Measurements from ENCODE around the gene DQX1.
A peak's percentile ranks its signal among the peaks of the same experiment; 100 is the strongest.

Gene DQX1

GRCh38 chr2:74511104-74511989, 14.7 kb downstream of the DQX1 start:
- no peak for DNase-seq (ENCODE audit: low read depth in 2 of 2)

- no peak for DNase-seq (ENCODE audit: low read depth in 2 of 2)
Observed at GRCh38 chr2:74510272-74510671, 15.8 kb downstream of the DQX1 start.

GRCh38 chr2:74507926-74508520, 18.0 kb downstream of the DQX1 start:
- no peak for DNase-seq (ENCODE audit: low read depth in 2 of 2)

GRCh38 chr2:74507145-74507925, 18.7 kb downstream of the DQX1 start, which contains the start of gene PCGF1:
Gene PCGF1, minus strand, starts transcription at chr2:74507695. Its CDS starts 27 bp downstream, at chr2:74507668.
- DNase-seq (ENCODE audit: low read depth in 2 of 2) = peak; percentile 97 to 99

- DNase-seq (ENCODE audit: low read depth in 2 of 2) = no peak
Observed at GRCh38 chr2:74505448-74506246, 20.4 kb downstream of the DQX1 start.

- DNase-seq (ENCODE audit: low read depth in 2 of 2) = no peak
Observed at GRCh38 chr2:74504591-74504990, 21.4 kb downstream of the DQX1 start.

- no peak for DNase-seq (ENCODE audit: low read depth in 2 of 2)
Observed at GRCh38 chr2:74503506-74504475, 22.2 kb downstream of the DQX1 start.

- DNase-seq (ENCODE audit: low read depth in 2 of 2) = no peak
Observed at GRCh38 chr2:74502720-74503505, 23.1 kb downstream of the DQX1 start.

GRCh38 chr2:74502147-74502719, 23.8 kb downstream of the DQX1 start:
- DNase-seq (ENCODE audit: low read depth in 2 of 2) = no peak

GRCh38 chr2:74501335-74502071, 24.5 kb downstream of the DQX1 start:
- DNase-seq (ENCODE audit: low read depth in 2 of 2) = no peak

GRCh38 chr2:74500578-74500946, 25.5 kb downstream of the DQX1 start:
- no peak for DNase-seq (ENCODE audit: low read depth in 2 of 2)

- DNase-seq (ENCODE audit: low read depth in 2 of 2) = no peak
Observed at GRCh38 chr2:74499940-74500577, 26.0 kb downstream of the DQX1 start.

GRCh38 chr2:74499267-74499939, 26.6 kb downstream of the DQX1 start, which contains the start of gene LBX2:
Gene LBX2, minus strand, starts transcription at chr2:74499603. Its CDS starts 66 bp downstream, at chr2:74499537.
- DNase-seq (ENCODE audit: low read depth in 2 of 2) = no peak

GRCh38 chr2:74498500-74499266, 27.3 kb downstream of the DQX1 start:
- no peak for DNase-seq (ENCODE audit: low read depth in 2 of 2)

- DNase-seq (ENCODE audit: low read depth in 2 of 2) = no peak
Observed at GRCh38 chr2:74497777-74498499, 28.1 kb downstream of the DQX1 start.
